Activated CD4-positive, alpha-beta T cell treated with anti-CD3 and anti-CD28 coated beads for 4 hours (primary cell): ENCODE measurements around the gene CFL1.

Experiments
- DNase-seq, 2 donors: peaks; one replicate each; pipeline ENCODE4 v3.0.0-alpha.2; 2020

CFL1 gene

DNA sequence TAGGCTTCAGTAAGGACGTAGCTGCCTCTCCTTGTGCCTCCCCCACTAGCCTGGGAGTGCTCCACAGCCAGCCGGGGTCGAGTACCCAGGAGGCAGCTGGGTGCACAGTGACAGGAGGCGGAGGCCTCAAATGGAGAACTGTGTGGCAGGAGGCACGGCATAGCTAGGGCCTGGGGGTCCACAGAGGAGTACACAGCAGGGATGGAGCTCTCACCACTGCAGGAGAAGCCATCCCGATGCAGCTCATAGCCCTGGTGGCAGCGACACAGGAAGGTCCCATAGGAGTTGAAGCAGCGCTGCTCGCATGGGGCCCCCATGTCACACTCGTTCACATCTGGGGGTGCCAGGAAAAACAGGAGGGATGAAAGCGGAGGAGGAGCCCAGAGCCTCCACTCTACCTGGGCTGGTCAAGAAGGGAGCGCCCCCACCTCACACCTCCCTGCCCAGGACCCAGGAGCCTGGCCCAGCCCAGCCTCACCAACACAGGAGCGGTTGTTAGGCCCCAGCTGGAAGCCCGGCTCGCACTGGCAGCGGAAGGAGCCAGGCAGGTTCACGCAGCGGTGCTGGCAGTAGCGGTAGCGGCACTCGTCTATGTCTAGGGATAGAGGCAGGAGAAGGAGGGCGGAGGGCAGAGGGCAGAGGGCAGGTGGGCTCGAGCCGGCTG is 11.8 kb upstream of the CFL1 start:
- no peak for DNase-seq

DNA sequence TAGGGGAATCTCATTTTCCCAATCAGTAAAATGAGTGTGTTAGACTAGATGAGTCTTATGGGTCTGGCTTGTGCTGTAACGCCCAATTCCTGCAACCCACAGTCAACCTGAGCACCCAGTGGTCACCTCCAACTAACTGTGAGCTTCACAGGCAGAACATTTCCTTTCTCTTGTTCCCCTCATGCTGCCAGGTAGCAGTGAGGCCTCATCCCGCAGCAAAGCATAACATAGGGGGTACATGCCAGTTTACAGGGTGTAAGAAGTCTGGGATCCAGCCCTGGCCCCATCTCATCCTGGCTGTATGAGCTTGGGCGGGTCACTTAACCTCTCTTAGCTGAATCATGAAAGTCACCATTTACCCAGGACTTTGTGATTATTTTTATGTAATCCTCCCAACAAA is 10.9 kb upstream of the CFL1 start:
- DNase-seq = no peak

DNA sequence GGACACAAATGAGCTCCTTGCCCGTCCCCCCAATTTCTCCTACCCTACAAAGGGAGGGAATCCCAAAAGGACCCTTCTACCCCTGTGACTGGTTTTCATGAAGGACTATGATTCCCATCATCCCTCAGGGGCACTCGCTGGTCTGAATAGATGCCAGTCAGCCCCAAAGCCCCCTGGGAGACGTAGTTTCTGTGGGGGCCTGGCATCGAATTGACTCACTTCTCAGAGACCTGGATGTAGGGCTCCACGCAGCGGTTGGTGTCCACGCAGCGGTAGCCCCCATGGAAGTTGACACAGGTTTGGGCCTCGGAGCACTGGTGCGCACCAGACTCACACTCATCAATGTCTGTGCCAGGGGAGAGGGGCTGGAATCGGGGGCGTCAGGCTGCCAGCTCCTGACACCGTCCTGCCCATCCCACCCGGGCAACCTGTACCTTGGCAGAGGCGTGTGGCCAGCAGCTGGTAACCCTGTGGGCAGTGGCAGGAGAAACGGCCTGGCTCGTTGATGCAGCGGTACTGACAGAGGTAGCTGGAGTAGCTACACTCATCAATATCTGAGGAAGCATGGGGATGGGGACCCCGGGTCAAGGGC is 10.2 kb upstream of the CFL1 start:
- no peak for DNase-seq

DNA sequence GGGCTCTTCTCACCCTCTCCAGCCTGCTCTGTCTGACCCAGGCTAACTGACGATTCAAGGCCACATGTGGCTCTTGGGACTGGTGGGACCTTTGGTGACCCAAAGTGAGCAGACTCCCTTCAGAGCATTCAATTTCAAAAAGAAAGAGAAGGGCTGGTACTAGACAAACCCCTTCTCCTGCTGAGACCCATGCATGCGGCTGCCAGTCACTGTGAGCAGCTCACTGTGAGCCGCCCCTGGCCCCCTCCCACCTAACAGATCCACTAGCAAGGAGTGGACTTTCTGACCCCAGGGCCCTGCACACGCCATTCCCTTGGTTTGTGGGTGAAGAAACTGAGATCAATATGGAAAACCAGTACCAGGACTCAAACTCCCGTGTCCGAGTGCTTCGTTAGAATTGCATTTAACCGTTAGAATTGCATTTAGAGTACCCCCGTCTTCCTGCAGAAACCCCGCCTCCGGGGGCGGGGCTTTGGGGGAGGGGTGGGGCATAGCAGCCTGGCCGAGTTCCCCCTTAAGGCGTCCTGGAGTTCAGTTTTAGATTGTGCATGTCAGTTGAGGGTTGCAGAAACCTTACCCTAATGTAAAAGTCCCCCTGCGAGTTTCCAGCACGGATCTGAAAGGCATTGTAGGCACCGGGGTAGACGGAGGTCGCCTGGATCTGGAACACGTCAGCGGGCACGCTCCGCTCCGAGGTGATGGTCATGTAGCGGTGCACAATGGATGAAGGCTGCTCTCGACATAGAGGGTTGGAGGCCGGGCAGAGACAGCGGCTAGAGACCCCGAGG is 9.5 kb upstream of the CFL1 start:
- DNase-seq = no peak

DNA sequence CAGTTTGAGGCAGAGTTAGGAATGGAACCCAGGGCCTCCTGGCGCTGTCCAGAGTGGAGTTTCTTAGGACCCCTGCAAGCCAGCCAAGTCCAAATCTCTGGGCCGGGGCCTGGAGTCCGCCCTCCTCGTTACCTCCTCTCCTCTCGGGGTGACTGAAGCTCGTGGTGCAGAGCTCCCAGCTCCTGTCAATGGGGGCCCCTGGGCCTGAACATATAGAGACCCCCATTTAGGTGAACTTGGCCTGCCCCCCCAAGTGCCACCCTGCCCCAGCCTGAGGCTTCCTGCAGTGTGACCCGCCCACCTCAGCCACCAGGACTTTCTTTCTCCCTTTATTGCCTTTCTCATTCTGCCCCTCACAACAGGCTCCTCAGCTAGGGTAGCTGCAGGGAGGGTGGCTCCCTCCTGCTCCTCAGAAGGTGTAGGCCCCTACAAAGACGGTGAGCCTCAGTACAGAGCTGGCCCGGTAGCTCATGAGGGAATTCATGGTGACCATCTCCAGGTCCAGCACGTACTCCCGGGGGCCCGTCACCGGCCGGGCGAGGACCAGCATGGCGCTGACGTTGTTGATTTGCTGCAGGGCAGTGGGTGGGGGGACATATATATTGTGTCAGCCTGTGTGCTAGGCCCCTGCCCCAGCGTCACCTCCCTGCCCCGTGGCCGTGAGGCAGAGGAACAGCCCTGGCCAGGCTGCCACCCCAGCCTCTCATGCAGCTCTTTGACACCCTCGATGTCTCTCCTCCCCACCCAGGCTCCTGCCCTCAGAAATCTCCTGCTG is 8.7 kb upstream of the CFL1 start:
- no peak for DNase-seq

DNA sequence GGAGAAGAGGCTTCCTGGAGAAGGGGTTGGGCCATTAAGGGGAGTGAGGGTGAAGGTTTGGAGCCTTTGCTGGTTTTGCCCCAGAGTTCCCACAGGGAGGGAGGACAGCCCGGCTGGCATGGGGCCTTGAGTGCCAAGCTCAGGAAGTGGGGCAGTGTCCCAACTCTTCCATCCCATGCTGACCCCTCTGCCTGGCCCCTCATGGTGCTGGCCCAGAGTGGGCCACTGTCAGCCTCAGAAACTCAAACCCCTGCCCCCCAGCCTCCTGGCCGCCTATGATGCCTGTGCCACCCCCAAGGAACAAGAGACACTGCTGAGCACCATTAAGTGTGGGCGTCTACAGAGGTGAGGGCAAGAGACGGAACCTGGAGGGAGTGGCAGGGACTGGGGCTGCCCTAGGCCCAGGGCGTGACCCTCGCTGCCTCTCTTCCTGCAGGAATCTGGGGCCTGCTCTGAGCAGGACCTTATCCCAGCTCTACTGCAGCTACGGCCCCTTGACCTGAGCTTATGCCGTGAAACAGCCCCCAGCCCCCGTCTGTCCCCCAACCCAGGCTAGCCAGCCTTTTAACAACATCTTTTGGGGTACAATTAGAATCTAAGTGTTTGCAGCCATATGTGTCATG is 7.7 kb upstream of the CFL1 start:
- DNase-seq = no peak

DNA sequence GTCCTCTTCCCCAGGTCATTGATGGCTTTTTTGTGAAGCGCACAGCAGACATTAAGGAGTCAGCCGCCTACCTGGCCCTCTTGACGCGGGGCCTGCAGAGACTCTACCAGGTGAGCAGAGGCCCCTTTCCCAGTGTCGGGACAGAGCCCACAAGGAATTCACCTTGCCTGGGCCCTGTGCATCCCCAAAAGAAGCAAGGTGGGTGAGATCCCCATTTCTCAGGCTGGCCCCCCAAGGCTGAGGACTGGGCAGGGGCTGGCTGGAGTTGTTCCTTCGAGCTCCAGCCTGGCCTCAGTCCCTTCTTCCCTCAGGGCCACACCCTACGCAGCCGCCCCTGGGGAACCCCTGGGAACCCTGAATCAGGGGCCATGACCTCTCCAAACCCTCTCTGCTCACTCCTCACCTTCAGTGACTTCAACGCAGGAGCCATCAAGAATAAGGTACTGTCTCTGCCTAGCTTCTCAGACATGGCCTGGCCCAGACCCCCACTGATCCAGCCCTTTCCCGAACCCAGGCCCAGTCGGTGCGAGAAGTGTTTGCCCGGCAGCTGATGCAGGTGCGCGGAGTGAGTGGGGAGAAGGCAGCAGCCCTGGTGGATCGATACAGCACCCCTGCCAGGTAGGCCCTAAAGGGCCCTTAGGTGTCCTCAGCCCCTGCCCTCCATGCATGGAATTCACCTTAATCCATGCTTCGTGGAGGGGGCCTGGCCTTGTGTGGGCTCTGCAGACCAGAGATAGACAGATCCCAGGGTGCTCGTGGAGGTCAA is 6.9 kb upstream of the CFL1 start:
- no peak for DNase-seq

DNA sequence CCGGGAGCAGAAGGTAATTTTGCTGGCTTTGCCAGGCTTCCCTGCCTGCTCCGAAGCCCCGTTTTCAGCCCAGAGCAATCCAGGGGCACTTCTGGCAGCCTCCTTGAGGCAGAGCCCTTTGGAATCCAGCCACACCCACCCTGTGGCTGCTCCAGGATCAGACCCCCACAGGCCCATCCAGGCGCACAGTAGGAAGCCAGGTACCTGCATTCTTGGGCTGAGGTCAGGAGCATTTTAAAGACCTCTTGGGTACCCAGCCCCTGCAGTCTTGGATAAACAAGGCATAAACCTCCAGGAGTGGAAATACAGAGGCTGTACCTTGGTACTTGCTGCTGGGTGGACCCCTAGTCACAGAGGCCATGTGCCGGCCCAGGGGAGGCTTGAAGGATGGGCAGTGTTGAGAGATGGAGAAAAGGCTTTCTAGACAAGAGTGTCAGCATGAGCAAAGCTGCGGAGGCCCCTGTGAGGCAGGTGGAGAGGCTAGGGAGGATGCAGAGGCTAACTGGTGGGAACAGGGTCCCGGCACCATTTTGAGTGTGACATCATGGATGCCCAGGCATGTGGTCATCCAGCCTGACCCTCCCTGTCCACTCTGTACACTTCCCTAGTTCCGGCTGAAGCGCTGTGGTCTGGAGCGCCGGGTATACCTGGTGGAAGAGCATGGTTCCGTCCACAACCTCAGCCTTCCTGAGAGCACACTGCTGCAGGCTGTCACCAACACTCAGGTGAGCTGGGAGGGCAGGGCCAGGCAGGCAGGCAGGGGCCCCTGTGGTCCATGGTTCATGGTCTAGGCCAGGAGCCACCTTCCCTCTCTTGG is 6.1 kb upstream of the CFL1 start:
- DNase-seq = peak in 1 of 2 donors; percentile 0

DNA sequence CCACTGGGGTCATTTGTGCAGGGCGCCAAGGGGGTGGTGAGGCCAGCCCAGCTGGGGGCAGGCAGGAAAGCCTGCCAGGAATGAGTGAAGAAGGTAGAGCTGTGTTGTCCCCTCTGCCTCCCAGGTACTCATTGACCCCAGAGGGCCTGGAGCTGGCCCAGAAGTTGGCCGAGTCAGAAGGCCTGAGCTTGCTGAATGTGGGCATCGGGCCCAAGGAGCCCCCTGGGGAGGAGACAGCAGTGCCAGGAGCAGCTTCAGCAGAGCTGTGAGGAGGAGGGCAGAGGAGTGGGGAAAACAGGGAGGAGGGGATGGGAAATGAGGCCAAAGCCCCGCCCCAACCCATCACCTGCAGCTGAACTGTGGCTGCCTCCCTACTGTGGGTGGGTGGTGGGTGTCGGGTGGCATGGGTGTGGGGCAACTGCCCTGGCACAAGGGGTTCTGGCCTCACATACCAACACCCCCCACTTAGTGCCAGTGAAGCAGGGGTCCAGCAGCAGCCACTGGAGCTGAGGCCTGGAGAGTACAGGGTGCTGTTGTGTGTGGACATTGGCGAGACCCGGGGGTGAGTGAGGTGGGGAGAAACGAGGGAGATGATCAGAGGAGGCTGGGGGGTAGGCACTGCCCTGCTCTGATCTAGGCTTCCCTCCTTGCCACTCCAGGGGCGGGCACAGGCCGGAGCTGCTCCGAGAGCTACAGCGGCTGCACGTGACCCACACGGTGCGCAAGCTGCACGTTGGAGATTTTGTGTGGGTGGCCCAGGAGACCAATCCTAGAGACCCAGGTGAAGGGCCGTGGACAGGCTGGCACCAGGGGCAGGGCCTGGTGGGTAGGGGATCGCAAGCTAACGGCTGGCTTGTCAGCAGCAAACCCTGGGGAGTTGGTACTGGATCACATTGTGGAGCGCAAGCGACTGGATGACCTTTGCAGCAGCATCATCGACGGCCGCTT is 5.2 kb upstream of the CFL1 start:
- peak in 1 of 2 donors; percentile 0 for DNase-seq

DNA sequence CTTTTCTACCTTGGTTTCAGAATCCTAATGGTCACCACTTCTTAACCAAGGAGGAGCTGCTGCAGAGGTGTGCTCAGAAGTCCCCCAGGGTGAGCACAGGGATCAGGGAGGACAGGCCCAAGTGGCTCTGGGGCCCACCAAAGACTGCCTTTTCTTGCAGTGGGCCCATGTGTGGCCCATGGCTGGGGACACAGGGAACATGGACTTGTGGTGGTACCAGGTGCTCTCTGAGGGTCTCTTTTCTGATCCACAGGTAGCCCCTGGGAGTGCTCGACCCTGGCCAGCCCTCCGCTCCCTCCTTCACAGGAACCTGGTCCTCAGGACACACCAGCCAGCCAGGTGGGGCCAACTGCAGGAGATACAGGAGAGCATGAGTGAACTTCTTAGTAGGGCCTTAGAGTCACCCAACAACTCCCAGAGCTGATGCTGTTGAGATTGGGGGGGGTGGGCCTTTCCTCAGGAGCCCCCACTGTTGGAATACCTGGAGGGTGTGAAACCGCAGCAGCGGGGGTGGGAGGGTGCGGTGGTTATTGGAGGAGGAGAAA is 4.3 kb upstream of the CFL1 start:
- no peak for DNase-seq

DNA sequence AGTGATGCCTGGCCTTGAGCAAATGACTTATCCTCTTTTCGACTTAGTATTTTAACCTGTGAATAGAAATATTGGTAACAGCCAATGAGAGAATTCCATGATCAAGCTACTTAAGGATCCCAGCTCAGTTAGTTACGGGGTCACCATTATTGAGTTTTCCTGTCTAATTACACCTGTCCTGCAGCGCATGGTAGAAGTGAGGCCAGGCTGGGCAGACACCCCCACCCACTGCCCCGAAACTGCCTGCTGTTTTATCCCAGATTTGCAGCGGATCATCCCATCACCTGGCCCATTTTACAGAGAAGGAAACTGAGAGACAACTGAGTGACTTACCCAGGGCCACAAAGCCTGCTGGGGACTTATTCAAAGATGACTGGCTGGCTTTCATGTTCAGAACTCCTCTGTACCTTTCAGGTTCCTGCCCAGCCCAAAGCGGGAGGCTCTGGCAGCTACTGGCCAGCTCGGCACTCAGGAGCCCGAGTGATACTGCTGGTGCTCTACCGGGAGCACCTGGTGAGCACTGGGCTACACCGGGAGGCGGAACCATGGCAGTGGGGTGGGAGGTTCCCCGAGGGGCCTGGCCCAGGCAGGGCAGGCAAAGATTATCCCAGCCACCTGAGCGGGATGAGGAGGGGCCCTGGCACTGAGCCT is 3.7 kb upstream of the CFL1 start:
- DNase-seq = no peak

DNA sequence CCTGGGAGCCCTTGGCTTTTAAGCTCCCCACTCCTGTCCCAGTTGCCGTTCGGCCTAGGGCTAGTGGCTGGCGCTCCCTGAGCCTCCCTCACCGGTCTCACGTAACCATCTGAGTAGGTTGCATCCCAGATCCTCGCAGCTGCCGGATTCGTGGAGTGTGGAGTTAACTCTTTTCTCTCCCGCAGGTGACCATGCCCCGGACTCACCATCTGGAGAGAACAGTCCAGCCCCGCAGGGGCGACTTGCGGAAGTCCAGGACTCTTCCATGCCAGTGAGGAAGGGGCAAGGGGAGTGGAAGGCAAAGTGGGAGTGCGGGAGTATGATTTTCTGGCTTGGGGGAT is 3.2 kb upstream of the CFL1 start:
- no peak for DNase-seq

DNA sequence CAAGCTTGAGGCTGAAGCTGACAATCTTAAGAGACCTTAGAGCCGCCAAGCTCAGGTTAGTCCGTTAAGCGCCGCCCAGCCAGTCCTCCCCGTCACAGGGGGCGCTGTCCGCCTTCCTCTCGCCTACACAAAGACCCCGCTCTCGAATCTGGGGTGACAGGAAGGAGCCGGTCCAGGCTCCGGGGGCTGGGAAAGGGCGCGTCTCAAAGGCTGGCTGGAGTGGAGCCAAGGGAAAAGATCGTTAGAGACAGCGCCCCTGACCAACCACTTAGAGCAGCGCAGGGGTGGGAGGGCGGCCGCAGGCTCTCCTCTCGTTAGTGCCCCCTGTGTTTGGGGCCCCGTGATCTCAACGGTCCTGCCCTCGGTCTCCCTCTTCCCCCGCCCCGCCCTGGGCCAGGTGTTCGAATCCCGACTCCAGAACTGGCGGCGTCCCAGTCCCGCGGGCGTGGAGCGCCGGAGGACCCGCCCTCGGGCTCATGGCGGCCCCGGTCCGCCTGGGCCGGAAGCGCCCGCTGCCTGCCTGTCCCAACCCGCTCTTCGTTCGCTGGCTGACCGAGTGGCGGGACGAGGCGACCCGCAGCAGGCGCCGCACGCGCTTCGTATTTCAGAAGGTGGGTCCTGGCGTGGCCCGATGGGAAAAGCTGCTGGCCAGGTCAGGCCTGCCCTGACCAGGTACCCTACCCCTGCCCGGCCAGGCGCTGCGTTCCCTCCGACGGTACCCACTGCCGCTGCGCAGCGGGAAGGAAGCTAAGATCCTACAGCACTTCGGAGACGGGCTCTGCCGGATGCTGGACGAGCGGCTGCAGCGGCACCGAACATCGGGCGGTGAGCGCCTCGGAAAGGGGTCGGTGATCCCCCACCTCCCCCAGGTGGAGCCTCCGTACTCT is 2.5 kb upstream of the CFL1 start, which contains the start of gene MUS81:
Gene MUS81, plus strand, starts transcription at position 156 of the 887 bp plus-strand sequence. Its CDS starts 321 bp downstream, at position 477.
- peak; percentile 93 to 96 for DNase-seq

DNA sequence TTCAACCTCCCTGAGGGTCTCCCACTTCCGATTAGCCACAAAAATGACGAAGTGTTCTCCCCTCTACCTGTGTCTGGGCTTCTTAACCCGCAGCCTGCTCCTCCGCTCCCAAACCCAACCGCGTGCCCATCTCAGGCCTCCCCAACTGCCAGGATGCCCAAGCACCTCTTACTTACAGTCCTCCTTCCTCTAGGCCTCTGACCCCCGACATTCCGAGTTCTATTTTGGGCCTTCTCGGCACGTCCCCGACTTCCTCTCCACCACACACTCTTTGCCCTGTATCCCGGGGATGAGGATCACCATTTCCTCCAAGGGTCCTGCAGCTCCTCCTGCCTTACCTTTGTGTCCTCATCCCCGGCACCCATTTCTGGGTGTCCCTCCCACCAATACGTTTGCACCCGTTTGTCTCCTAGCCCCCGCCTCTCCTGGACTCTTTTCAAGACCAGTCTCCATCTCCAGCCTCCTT is 1.9 kb upstream of the CFL1 start:
- no peak for DNase-seq

DNA sequence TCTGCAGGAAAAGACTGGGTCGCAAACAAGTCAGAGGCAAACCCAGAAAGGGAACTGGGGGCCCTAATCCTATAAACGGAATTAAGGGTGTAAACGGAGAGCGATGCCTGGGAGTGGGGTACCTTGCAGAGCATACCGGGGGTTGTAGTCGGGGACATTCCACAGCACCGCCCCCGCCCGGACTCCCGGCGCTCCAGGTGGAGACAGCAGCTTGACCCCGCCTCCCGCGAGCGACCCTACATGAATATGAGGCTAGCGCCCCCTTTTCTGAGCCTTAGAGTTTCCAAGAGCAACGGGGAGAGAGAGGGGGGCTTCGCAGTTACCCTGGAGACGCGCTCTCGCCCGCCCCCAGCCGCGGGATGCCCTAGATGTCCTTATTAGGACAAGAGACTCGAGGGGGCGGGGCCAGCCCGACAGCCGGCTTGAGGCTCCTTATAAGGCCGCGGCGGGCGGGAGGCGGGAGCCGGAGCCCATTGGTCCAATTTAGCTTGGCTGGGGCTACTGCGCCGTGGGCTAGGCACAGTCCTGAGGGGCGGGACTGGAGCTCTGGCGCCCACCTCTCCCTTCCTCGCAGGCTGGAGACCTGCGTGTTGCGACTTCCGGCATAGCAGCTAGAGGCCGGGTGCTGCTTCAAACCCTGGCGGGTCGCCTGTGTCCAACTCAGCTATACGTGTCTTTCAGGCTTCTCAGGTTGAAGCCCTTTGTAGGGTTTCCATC is 1.3 kb upstream of the CFL1 start:
- peak; percentile 96 to 99 for DNase-seq

DNA sequence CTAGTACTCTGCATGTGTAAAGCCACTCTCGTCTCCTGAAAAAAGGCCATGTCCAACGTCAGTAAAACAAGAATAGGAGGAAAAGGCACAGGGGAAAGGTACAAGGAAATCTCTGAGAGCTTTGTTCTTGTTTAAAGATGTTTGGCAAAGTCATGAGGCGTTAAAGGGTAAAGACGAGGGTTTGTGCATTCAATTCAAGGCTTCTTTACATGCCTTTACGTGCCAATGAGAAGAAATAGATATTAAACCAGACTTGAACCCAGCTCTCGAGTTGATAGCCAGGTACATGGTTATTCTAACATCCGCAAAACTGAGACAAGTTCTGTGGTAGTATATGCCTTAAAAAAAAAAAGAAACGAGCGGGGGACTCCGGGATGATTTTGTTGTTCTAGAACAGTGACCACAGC is 704 bp upstream of the CFL1 start:
- DNase-seq = no peak

DNA sequence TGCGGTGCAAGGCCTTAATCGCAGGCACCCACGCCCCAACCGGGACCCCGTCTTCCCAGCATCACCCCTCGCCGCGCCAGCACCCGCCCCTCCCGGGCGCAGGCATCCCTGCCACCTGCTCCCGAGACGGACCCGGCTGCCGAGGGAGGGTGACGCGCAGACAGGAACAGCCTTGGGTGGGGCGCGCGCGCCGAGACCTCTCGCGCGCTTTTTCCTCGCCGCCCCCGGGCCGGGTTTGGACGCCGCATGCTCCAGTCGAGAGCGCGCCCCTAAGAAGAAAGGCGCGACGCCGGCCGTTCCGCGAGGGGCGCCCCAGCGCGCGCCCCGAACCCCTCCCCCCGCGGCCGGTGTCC is 504 bp downstream of the CFL1 start:
- DNase-seq = peak; percentile 69
